K562 (cell line): ENCODE results near the gene GMPR2. TPM values are rescaled to one million over a fixed set of nuclear protein-coding genes. Genes with fewer than 3 reads are reported as not detected.

ENCODE experiments used
- CCNT2 ChIP-seq: IDR thresholded peaks from 2 replicates; pipeline ENCODE4 v1.6.1; 2011; ENCODE audit warnings: borderline replicate concordance, low read depth, mild to moderate bottlenecking, moderate library complexity, mixed read lengths, low read length; ENCODE audit not compliant: insufficient read length; ENCODE audit errors: extremely low read depth
- CREM ChIP-seq: IDR thresholded peaks from 2 replicates; pipeline ENCODE4 v1.6.1; 2014; ENCODE audit warnings: antibody characterized with exemption, low read depth
- KDM4B ChIP-seq, 2 experiments: fragments of 450-650 bp in 1 of 2; sonication (generic) in 1 of 2; IDR thresholded peaks; 2 replicates each; pipeline ENCODE4 v1.6.1; 2016 to 2017; ENCODE audit warnings: borderline replicate concordance in 2 of 2, antibody characterized with exemption in 1 of 2, low read depth in 1 of 2, mild to moderate bottlenecking in 1 of 2
- MIER1 ChIP-seq: fragments of 450-650 bp; IDR thresholded peaks from 2 replicates; pipeline ENCODE4 v1.6.1; 2016; ENCODE audit warnings: antibody characterized with exemption, mild to moderate bottlenecking, low read depth
- MNT ChIP-seq, 2 experiments: fragments of 450-650 bp; conservative IDR thresholded peaks; 2 replicates each; pipeline ENCODE4 v1.6.1; 2017; ENCODE audit warnings: mild to moderate bottlenecking in 2 of 2, moderate library complexity in 2 of 2
- NR1H2 ChIP-seq: sonication (generic); formaldehyde crosslinking; IDR thresholded peaks from 2 replicates; pipeline ENCODE4 v1.4.0; 2020; ENCODE audit warnings: mild to moderate bottlenecking, missing genetic modification reagents
- PHTF2 ChIP-seq: fragments of 250-450 bp; sonication (Bioruptor Pico); IDR thresholded peaks from 2 replicates; pipeline ENCODE4 v1.5.0; 2021; ENCODE audit warnings: mild to moderate bottlenecking
- TEAD4 ChIP-seq, 2 experiments: sonication (generic) in 1 of 2; formaldehyde crosslinking in 1 of 2; IDR thresholded peaks; 2 replicates each; pipeline versions ENCODE4 v1.6.1 to v1.8.0; 2012 to 2022; ENCODE audit warnings: borderline replicate concordance in 1 of 2, inconsistent platforms in 1 of 2, low read length in 1 of 2, mild to moderate bottlenecking in 1 of 2, missing genetic modification reagents in 1 of 2
- XRCC5 ChIP-seq: fragments of 200-400 bp; formaldehyde crosslinking; IDR thresholded peaks from 2 replicates; pipeline ENCODE4 v1.6.1; 2017; ENCODE audit warnings: low read depth, mild to moderate bottlenecking, low read length
- polyA plus RNA-seq, 8 experiments: library from polyadenylated mRNA; depleted of rRNA in 4 of 8; stranded (reverse) in 5 of 8; unstranded in 3 of 8; fragments of >200 nt; fragmentation: Nextera tagmentation in 2 of 8; fragmentation: Illumina TruSeq in 1 of 8; extraction: Ambion mirVana in 2 of 8; extraction: Trizol in 1 of 8; gene quantifications; 2 replicates each; pipeline versions ENCODE4 v1.2.1 to v1.2.3, GENCODE V29; 2011 to 2014; ENCODE audit warnings: inconsistent platforms in 1 of 8, missing spikeins in 1 of 8
- total RNA-seq, 7 experiments: library from RNA; depleted of rRNA in 6 of 7; stranded (reverse); fragments of >200 nt in 6 of 7; fragmentation: Illumina TruSeq in 2 of 7; extraction: Trizol in 2 of 7; gene quantifications; 2 replicates each; pipeline versions ENCODE4 v1.2.1 to v1.2.3, GENCODE V29; 2011 to 2021; ENCODE audit warnings: low replicate concordance in 1 of 7
- TF ChIP-seq, protein P1 (sequence below): fragments of 200-600 bp; sonication (generic); IDR thresholded peaks from one replicate; pipeline ENCODE4 v1.6.1; 2012; ENCODE audit warnings: mild to moderate bottlenecking, low read depth, low read length, inconsistent platforms
- TF ChIP-seq, protein P2 (sequence below), 2 experiments: IDR thresholded peaks; 2 replicates each; pipeline ENCODE4 v1.6.1; 2011; ENCODE audit warnings: borderline replicate concordance in 1 of 2, control low read depth in 1 of 2, low read depth in 1 of 2, low read length in 1 of 2, mild to moderate bottlenecking in 1 of 2, mixed read lengths in 1 of 2, moderate library complexity in 1 of 2; ENCODE audit not compliant: insufficient read depth in 1 of 2, insufficient read length in 1 of 2, poor library complexity in 1 of 2, severe bottlenecking in 1 of 2; ENCODE audit errors: extremely low read depth in 1 of 2

GMPR2 gene
- total and polyA plus RNA-seq, 9 of the 15 experiments (the other 6 are each of a cell fraction or from before 2014, with no cell fraction given), result 26.4 to 67.4 (median 36.3) TPM

GRCh38 chr14:24188251-24189058 lies 44.3 kb upstream of the GMPR2 start, which contains the start of gene IPO4 (continued):
- TF ChIP-seq, protein P1, sequence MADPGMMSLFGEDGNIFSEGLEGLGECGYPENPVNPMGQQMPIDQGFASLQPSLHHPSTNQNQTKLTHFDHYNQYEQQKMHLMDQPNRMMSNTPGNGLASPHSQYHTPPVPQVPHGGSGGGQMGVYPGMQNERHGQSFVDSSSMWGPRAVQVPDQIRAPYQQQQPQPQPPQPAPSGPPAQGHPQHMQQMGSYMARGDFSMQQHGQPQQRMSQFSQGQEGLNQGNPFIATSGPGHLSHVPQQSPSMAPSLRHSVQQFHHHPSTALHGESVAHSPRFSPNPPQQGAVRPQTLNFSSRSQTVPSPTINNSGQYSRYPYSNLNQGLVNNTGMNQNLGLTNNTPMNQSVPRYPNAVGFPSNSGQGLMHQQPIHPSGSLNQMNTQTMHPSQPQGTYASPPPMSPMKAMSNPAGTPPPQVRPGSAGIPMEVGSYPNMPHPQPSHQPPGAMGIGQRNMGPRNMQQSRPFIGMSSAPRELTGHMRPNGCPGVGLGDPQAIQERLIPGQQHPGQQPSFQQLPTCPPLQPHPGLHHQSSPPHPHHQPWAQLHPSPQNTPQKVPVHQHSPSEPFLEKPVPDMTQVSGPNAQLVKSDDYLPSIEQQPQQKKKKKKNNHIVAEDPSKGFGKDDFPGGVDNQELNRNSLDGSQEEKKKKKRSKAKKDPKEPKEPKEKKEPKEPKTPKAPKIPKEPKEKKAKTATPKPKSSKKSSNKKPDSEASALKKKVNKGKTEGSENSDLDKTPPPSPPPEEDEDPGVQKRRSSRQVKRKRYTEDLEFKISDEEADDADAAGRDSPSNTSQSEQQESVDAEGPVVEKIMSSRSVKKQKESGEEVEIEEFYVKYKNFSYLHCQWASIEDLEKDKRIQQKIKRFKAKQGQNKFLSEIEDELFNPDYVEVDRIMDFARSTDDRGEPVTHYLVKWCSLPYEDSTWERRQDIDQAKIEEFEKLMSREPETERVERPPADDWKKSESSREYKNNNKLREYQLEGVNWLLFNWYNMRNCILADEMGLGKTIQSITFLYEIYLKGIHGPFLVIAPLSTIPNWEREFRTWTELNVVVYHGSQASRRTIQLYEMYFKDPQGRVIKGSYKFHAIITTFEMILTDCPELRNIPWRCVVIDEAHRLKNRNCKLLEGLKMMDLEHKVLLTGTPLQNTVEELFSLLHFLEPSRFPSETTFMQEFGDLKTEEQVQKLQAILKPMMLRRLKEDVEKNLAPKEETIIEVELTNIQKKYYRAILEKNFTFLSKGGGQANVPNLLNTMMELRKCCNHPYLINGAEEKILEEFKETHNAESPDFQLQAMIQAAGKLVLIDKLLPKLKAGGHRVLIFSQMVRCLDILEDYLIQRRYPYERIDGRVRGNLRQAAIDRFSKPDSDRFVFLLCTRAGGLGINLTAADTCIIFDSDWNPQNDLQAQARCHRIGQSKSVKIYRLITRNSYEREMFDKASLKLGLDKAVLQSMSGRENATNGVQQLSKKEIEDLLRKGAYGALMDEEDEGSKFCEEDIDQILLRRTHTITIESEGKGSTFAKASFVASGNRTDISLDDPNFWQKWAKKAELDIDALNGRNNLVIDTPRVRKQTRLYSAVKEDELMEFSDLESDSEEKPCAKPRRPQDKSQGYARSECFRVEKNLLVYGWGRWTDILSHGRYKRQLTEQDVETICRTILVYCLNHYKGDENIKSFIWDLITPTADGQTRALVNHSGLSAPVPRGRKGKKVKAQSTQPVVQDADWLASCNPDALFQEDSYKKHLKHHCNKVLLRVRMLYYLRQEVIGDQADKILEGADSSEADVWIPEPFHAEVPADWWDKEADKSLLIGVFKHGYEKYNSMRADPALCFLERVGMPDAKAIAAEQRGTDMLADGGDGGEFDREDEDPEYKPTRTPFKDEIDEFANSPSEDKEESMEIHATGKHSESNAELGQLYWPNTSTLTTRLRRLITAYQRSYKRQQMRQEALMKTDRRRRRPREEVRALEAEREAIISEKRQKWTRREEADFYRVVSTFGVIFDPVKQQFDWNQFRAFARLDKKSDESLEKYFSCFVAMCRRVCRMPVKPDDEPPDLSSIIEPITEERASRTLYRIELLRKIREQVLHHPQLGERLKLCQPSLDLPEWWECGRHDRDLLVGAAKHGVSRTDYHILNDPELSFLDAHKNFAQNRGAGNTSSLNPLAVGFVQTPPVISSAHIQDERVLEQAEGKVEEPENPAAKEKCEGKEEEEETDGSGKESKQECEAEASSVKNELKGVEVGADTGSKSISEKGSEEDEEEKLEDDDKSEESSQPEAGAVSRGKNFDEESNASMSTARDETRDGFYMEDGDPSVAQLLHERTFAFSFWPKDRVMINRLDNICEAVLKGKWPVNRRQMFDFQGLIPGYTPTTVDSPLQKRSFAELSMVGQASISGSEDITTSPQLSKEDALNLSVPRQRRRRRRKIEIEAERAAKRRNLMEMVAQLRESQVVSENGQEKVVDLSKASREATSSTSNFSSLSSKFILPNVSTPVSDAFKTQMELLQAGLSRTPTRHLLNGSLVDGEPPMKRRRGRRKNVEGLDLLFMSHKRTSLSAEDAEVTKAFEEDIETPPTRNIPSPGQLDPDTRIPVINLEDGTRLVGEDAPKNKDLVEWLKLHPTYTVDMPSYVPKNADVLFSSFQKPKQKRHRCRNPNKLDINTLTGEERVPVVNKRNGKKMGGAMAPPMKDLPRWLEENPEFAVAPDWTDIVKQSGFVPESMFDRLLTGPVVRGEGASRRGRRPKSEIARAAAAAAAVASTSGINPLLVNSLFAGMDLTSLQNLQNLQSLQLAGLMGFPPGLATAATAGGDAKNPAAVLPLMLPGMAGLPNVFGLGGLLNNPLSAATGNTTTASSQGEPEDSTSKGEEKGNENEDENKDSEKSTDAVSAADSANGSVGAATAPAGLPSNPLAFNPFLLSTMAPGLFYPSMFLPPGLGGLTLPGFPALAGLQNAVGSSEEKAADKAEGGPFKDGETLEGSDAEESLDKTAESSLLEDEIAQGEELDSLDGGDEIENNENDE, result no peak
- TF ChIP-seq NR1H2 (CRISPR knock-in tag) (no peak), PHTF2 (CRISPR knock-in tag) (no peak), CCNT2 (peak; percentile 44), MNT (conservative IDR thresholded peaks at IDR 0.05) (peak; percentile 100), CREM (peak; percentile 78), MIER1 (0 out of 2 replicates have a peak, but pooled peaks have one; percentile 36), TEAD4 (IDR thresholded peaks at IDR 0.05; ENCODE audit: low read length) (peak; percentile 58), TEAD4 (CRISPR knock-in tag; IDR thresholded peaks at IDR 0.05; ENCODE audit: borderline replicate concordance) (no peak), XRCC5 (peak; percentile 99), KDM4B (IDR thresholded peaks at IDR 0.05; ENCODE audit: borderline replicate concordance in 2 of 2, low read depth in 1 of 2) (peak in 1 of 2 experiments; percentile 86; a peak in 2 of 4 replicates)
- TF ChIP-seq, protein P2, sequence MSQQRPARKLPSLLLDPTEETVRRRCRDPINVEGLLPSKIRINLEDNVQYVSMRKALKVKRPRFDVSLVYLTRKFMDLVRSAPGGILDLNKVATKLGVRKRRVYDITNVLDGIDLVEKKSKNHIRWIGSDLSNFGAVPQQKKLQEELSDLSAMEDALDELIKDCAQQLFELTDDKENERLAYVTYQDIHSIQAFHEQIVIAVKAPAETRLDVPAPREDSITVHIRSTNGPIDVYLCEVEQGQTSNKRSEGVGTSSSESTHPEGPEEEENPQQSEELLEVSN (IDR thresholded peaks at IDR 0.05; ENCODE audit: borderline replicate concordance in 1 of 2, extremely low read depth in 1 of 2, insufficient read depth in 1 of 2, insufficient read length in 1 of 2, low read depth in 1 of 2, low read length in 1 of 2, poor library complexity in 1 of 2, severe bottlenecking in 1 of 2), result peak in 1 of 2 experiments; percentile 44
